SHP77 (cell line): Measurements from ENCODE around the gene MSH4.
"Not testable (repeated sequence)": the region's sequence is repeated elsewhere in the genome, so short reads cannot be mapped to it uniquely, and the experiment has no call there.

Experiments
- DNase-seq, 2 experiments: peaks; one replicate each; lab custom pipeline; 2025; lab: John Stamatoyannopoulos, UW

Gene MSH4

DNA sequence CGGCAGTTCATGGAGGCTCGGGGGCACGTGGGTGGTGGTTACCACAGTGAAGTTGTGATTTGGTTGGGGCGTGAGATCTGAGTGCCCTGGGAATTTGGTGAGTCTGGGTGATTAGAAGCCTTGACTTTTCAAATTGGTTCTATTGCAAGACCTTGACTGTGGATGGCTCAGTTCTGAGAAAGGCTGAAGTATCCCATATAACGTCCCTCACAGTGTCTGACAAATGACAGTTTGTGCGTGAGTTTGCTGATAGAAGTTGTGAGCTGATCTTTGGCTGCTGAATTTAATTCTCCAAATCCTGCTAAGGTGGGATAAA is 549 bp downstream of the MSH4 start:
- no peak for DNase-seq

DNA sequence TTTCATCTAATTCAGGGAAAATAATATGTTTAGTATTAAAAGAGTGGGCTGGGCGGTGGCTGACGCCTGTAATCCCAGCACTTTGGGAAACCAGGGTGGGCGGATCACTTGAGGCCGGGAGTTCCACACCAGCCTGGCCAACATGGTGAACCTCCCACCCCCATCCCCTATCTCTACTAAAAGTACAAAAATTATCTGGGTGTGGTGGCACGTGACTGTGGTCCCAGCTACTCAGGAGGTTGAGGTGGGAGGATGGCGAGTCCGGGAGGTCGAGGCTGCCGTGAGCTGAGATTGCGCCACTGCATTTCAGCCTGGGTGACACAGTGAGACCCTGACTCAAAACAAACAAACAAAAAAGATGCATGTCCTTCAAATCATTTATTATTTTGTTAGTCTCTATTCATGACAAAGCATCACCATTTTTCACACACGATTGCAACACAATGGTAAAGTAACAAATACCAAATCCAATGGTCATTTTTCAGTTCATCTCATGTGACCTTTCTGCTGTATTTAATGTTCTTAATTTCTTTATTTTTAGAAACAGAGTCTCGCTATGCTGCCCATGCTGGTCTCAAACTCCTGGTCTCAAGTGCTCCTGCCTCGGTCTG is 1.0 kb downstream of the MSH4 start:
- DNase-seq, result no peak

DNA sequence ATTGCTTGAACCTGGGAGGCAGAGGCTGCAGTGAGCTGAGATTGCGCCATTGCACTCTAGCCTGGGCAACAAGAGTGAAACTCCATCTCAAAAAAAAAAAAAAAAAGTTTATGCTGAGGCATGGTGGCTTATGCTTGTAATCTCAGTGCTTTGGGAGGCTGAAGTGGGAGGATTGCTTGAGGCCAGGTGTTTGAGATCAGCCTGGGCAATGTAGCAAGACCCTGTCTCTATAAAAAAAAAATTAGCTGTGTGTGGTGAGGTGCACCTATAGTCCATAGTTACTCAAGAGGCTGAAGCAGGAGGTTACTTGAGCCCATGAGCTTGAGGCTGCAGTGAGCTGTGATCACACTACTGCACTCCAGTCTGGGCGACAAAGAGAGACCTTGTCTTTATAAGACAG is 4.8 kb downstream of the MSH4 start:
- not testable (repeated sequence) for DNase-seq

DNA sequence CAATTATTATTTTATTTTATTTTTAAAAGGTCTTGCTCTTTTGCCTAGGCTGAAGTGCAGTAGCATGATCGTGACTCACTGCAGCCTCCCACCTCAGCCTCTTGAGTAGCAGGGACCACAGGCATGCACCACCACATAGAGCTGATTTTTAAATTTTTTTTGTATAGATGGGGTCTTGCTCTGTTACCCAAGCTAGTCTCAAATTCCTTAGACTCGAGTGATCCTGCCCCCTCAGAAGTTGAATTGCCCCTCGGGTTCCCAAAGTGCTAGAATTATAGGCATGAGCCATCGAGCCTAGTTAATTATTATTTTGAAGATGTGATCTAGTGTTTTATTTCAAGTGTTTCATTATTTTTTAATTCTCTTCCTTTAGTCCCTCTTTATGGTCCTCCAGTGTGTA is 12.2 kb downstream of the MSH4 start:
- DNase-seq, result no peak

DNA sequence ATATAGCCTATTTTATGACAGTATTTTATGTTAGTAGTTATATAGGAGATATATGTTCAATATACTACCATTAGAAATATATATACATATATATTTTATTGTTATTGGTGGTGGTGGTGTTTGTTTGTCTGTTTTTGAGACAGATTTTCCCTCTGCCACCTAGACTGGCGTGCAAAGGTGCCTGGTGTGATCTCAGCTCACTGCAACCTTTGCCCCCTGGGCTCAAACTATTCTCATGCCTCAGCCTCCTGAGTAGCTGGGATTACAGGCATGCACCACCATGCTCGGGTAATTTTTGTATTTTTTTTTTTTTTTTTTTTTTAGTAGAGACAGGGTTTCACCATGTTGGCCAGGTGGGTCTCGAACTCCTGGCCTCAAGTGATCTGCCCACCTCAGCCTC is 13.4 kb downstream of the MSH4 start:
- DNase-seq, result not testable (repeated sequence)

DNA sequence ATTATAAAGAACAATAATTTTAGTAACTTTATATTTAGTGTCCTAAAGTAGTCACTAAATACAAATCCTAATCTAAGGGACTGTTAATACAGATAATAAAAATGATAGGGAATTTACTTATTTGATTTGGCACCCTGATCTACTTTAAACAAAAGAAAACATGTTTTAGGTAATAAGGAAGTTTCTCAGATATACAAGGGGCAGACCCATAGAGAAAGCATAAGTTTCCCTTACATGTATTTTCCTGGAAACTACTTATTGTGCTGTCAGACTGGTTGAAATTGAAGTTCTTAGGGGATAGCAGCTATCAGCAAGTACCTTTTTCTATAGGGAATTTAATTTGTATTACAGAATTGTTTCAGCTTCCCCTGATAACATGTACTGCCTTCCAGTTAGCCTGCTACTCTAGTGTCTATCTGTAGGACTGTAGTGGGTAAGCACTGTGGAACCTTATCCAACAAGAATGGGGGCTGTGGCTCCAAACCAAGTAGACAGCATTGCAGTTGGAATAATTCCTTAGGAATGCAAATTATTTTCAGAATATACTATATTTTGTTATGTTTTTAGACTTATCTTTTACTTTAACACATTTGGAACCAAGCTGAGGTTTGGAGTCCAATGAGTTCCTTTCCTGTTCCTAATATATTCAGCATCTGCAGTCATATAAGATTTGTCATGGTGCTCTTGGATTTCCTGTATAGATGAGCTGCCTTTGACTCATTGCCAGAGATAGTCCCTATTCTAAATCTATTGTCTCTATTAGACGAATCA is 14.7 kb downstream of the MSH4 start:
- no peak for DNase-seq

DNA sequence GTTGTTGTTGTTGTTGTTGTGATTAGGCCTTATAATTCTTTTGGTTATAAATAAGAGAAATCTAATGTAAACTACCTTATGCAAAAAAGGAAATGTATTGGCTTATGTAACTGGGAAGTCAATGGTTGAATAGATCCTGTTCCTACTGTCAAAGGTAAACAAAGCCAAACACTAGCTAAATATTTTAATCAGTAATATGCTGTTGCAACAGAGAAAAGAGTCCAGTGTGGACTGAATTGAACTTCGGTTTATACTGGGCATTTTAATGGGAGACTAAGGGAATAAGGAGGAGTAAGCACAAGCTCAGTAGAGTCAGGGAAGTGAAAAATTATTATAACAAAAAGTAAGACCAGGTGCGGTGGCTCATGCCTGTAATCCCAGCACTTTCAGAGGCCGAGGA is 15.4 kb downstream of the MSH4 start:
- DNase-seq, result no peak

DNA sequence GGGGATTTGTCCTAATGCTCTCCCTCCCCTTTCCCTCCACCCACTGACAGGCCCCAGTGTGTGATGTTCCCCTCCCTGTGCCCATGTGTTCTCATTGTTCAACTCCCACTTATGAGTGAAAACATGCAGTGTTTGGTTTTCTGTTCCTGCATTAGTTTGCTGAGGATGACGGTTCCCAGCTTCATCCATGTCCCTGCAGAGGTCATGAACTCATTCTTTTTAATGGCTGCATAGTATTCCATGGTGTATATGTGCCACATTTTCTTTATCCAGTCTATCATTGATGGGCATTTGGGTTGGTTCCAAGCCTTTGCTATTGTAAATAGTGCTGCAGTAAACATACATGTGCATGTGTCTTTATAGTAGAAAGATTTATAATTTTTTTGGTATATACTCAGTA is 26.9 kb downstream of the MSH4 start:
- DNase-seq, result not testable (repeated sequence)

DNA sequence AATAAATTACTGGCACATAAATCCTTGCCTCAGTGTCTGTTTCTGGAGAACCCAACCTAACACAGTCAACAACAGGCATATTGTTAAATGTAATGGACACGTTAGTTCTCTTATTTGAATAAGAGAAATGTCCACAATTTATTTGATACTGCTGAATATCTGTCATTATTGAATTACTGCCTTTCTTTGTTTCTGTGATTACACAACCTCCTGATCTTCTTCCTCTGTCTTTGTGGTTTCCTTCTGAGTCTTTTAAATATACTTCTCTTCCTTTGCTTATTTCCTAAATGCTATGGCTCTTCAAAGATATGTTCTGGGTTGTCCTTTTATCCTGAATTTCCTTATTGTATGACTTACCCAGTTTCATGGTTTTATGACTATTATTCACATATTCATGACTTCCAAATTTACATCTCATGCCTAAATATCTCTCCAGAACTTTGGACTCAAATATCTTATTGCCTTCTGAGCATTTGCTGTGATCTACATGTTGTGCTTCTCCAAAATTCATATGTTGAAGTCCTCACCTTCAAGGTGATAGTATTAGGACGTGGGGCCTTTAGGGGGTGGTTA is 39.9 kb downstream of the MSH4 start:
- no peak for DNase-seq

DNA sequence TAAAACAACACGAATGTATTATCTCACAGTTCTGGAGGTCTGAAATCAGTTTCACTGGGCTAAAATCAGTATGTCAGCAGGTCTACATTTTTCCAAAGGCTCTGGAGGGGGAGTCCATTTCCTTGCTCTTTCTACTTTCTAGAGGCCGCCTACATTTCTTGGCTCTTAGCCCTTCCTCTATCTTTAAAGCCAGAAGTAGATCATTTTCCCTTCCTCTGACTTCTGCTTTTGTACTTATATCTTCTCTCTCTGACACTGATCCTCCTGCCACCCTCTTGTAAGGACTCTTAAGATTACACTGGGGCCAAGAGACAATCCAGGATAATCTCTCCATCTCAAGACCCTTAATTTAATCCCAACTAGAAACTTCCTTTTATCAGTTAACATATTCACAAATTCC is 41.4 kb downstream of the MSH4 start:
- DNase-seq, result no peak

DNA sequence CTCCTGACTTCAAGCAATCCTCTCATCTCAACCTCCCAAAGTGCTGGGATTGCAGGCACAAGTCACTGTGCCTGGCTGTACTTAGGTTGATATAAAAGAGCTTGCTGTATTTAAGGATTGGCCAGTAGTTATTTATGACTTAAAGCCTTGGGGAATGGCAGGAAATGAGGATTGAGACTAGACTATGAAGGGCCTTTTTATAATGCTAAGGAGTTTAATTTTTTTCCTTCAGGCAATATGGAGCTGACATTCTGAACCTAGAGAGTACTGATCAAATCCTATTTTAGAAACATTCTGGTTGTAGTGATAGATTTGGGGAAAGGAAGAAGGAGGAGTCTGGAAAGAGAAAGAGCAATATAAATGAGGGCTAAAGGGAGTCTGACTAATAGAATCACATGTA is 44.7 kb downstream of the MSH4 start:
- DNase-seq, result no peak

DNA sequence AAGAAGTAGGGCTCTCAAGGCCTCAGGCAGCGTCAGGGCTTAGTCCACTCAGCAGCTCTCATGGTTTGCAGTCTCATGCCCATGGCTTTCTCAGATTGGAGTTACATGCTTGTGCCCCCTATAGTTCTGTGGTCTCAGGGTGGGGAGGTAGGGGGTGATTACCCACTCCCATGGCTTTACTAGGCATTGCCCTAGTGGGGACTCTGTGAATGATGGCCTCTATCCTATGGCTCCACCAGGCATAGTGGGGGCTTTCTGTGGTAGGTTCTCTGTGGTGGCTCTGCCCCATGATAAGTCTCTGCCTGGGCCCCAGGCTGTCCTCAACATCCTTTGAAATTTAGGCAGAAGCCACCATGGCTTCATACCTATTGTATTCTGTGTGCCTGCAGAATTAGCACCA is 48.9 kb downstream of the MSH4 start:
- DNase-seq, result no peak

DNA sequence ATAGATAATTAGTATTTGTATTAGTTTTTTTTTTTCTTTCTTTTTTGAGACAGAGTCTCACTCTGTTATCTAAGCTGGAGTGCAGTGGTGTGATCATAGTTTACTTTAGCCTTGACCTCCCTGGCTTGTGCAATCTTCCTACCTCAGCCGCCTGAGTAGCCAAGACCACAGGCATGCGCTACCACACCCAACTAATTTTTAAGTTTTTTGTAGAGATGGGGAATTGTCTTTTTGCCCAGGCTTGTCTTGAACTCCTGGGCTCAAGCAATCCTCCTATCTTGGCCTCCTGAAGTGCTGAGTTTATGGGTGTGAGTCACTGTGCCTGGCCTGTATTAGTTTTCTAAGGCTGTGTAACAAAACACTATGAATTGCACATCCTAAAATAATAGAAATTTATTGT is 58.3 kb downstream of the MSH4 start:
- no peak for DNase-seq

DNA sequence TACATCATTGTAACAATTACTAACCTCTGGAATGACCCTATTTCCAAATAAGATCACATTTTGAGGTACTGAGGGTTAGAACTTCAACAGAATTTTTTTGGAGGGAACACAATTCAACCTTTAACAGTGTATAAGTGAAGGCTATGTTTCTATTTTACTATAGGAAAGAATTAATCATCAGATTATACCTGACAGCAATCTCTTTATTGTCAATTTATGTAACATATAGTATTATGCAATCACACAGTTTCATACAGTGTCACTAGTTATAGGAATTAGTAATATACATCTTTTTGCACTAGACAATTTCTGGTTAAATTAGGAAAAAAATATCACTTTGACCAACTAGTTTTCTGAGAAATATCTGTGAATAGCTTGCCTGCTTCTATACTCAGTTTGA is 59.1 kb downstream of the MSH4 start:
- DNase-seq, result no peak

DNA sequence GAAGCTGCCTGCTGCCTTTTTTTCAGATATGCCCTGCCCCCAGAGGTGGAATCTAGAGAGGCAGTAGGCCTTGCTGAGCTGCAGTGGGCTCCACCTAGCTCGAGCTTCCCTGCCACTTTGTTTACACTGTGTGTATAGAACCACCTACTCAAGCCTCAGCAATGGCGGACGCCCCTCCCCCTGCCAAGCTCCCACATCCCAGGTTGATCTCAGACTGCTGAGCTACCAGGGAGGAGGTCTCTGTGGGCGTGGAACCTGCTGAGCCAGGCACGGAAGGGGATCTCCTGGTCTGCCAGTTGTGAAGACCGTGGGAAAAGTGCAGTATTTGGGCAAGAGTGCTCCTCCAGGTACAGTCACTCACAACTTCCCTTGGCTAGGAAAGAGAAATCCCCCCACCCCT is 65.1 kb downstream of the MSH4 start:
- DNase-seq, result peak in 1 of 2 experiments; percentile 6

DNA sequence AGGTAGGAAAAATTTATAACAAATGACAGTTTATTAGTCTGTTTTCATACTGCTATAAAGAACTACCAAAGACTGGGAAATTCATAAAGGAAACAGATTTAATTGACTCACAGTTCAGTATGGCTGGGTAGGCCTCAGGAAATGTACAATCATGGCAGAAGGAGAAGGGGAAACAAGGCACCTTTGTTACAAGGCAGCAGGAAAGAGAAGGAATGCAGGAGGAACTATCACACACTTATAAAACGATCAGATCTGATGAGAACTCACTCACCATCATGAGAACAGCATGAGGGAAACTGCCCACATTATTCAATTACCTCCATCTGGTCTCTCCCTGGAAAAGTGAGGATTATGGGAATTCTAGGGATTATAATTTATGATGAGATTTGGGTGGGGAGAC is 74.3 kb downstream of the MSH4 start:
- no peak for DNase-seq

DNA sequence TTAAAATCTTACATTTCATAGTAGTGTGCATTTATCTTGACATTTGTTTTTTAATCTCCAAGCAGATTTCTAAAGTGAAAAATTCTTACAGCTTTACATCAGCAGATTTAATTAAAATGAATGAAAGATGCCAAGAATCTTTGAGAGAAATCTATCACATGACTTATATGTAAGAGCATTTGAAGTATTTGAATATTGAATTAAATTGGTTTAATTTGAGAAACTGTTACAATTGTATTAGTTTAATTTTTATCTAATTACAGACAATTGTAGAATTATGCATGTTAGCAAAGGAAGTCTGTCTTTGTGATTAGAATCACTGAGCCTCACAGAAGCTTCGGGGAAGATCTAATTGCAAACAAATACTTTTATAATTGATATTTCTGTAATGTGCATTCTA is 83.3 kb downstream of the MSH4 start:
- DNase-seq, result no peak

DNA sequence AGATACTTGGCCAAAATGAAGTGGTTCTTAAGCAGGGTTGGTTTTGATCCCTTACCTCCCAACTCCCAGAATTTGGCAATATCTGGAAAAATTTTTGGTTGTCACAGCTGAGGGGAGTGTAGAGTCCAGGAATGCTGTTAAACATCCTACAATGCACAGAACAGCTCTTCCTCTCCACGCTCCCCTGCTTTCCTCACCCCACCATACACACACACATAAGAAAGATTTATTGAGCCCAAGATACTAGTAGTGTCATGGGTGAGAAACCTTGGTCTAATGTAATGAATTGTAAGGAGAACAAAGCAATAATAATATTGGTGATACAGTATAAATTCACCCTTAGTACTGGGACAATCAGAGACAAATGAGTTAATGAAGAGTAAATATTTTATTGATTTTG is 87.8 kb downstream of the MSH4 start:
- no peak for DNase-seq

DNA sequence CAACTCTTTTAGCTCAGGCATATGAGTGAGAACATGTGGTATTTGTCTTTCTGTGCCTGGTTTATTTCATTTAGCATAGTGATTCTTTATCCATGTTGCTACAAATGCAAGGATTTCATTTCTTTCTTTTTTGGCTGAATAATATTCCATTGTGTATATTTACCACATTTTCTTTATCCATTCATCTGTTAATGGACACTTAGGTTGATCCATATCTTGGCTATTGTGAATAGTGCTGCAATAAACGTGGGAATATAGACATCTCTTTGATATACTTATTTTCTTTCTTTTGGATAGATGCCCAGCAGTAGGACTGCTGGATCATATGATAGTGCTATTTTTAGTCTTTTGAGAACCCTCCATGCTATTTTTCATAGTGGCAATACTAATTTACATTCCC is 104.7 kb downstream of the MSH4 start:
- DNase-seq, result no peak

DNA sequence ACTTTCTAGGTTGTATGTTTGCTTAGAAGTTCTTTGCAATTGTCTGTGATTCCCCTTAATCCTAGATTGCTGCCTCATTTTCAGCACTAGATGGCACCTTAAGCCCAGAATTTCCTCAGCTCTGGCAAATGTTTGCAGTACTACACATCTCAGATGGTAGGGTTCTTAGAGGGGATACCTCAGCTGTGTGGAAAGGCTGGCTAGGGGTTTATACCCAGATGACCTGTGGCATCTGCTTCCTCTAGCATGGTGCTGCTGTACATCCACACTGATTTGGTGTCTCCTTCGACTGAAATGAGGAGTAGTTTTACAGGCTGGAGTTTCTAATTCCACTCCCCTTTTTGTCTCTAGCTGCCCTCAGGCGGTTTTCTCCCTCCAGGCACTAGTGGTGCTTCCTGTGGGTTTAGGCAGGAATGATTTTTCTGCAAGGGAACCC is 112.1 kb downstream of the MSH4 start:
- peak; percentile 25 to 33 for DNase-seq

DNA sequence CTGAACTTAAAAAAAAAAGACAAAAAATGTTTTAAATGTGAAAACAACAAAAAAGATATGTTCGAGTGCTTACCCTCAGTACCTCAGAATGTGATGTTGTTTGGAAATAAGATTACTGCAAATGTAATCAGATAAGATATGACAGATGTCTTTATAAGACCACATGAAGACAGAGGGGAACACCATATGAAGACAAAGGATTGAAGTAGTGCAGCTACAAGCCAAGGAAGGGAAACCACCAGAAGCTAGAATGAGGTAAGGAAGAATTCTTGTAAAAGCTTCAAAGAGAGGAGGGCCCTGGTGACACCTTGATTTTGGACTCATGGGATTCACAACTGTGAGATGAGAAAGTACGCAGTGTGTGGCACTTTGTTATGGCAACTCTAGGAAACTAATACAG is 120.2 kb downstream of the MSH4 start:
- no peak for DNase-seq

DNA sequence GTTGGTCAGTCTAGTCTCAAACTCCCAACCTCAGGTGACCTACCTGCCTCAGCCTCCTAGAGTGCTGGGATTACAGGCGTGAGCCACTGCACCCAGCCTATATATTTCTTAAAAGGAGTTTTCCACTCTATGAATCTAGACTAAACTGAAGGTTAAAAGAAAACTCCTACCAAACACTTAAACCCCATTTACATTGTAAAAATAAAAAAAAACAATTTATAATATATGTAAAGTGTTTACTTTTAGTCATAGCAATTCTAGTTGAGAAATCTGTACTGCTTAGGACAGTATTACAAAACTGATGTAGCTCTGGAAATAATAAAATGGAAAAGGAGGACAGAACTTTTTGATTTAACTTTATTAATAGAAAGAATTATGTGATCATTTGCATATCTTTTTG is 126.0 kb downstream of the MSH4 start:
- DNase-seq, result no peak

DNA sequence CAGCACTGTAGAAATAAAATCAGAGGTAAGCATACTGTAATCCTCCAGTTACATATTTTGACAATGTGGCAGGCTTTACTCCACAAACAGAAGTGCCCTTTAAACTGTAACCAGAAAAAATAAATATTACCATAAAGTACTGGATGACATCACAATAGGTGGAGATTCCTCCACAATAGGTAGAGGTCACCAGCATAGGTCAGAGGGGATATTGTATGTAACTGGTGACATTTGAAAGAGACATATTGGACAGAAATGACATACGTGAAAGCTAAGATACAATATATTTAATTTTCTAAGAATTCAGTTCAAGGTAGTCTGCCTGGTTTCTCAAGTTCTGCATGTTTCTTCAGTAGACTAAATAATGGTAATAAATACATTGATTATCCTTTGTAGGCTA is 135.6 kb downstream of the MSH4 start, which contains the start of gene ASB17:
Gene ASB17, minus strand, starts transcription at position 101 of the 400 bp plus-strand sequence. CDS start 113 bp downstream, outside the sequence.
- no peak for DNase-seq

DNA sequence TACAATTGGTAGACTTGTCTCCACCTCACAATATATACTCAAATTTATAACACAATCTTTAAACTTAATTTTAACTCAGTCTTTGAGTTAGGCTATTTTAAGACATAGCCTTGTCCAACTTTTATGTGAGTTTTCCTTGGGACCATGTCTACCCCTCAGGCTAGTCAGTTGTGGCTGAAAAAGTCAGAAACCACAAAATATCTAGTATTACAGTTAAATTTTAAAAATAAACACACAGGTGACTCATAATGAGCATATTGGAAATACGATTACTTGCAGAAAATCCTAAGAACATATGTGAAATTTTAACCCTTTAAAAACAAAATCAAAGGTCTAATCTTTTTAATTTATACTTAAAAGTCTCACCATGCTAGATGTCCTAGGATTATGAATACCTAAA is 140.4 kb downstream of the MSH4 start:
- DNase-seq, result no peak
